ENCODE data around the gene ACSL1. TPM values are rescaled to one million over a fixed set of nuclear protein-coding genes. Genes with fewer than 3 reads are reported as not detected.

ACSL1 gene
- total RNA-seq, 1 experiment from 2014 or later = 56.3 TPM

DNA sequence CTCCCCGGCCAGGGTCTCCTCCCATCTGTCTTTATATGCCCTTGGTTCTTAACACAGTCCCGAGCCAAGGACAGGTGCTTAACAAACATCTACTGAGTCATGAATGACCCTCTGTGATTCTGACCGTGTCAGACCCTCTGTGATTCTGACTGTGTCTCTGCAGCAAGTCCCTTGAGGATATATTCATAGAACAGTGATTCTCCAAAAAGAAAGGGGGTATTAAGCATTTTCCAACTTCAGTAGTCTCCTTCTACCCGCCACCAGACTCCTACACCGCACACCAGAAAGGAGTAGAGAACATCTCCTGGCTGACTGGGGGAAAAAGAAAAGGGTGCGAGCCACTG lies 13.6 kb downstream of the ACSL1 start:
- no peak for DNase-seq (ENCODE audit: low spot score)

DNA sequence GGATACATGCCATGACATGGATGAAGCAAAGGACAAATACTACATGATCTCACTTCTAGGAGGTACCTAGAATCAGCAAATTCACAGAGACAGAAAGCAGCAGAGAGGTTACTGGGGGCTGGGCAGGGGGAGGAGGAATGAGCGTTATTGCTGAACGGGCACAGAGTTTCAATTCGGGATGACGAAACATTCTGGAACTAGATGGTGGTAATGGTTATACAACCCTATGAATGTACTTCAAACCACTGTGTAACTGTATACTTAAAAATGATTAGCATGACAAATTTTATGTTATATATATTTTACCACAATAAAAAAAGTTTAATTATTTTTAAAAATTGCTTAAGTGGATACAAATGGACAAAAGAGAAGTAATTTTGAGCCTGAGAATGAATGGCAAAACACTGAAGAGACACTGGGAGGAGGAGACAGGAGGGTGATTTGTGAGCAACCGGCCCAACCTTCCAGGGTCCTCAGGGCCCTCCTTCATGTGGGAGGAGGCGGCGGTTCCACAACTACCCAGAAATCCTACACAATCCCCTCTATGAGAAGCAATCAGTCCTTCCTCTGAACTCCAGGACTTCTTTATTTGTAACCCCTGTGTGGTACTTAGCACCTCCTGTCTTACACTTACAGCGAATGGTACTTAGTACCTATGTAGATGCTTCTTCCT lies 14.1 kb downstream of the ACSL1 start:
- no peak for DNase-seq (ENCODE audit: low spot score)

DNA sequence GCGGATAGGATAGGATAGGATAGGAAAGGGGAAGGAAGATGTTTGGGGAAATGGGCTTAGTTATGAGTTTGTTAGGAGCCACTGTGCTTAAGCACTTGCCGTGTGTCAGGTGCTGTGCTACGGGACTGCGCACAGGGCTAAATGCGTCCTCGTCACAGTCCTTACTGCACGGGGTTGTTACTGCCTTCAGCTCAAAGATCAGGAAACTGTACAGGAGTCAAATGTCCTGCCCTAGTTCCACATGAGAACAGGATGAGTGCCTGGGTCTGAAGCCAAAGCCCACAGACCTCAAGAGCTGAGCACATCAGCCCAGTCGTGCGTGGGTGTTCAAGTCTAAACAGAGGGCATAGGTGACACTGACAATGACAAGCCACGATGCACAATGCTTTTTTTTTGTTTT lies 15.0 kb downstream of the ACSL1 start:
- no peak for DNase-seq (ENCODE audit: low spot score)

DNA sequence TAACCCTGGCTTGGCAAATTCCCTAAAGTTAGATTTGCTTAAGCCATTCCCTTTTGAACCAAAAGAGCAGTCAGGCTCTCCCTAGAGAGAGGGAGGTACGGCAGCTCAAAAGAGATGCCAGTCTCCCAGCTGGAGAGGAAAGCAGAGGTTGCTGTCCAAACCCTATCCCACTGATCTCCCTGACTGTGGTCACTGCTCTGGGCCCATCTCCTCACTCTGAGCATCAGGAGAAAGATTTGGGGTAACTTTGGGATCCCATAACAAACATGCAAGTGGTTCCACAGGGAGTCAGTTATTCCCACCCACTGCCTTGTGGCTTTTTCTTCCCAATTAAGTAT lies 17.1 kb downstream of the ACSL1 start:
- no peak for DNase-seq (ENCODE audit: low spot score)

DNA sequence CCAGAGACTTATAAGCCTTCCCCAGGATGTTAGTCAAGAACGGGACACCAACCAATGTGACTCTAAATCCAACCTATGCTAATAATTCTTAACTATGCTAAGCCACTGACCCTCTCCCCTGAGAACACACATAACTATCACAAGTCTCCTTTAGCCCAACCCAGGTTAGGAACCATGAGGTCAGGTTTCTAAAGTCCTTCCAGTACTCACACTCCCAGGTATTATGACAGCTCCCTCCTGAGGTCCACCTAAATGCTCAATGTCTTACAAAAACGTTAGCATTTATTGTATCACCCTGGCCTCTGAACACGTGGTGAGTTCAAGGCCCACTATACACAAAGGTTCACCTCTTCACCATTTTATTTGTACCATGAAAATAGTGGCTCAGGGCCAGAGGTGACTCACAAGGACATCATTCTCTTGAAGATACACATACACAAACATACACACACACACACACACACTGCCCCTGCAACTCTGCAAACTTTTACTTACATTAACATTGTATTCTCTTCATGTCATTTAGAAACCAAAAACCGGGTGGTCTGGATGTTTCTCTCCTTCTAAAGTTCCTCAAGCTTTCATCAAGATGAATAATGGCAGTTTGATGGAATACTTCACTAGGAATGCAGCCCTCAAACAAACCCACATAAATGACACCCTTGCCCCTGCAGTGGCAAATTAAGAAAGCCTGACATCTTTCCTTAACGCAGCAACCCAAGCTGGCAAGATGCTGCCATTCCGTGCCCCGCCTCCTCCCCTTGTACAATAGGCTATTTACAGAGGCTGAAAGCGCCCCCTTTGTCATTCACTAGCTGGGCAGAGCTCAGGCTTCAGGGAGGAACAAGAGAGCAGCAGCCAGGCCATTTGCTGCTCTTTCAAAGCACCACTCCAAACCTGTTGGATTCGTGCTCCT lies 17.7 kb downstream of the ACSL1 start:
- peak; percentile 55 for DNase-seq (ENCODE audit: low spot score)

- no peak for DNase-seq (ENCODE audit: low spot score)
Measured at GRCh38 chr4:184807256-184807655, 18.5 kb downstream of the ACSL1 start.

GRCh38 chr4:184806711-184807110 lies 19.1 kb downstream of the ACSL1 start:
- no peak for DNase-seq (ENCODE audit: low spot score)

GRCh38 chr4:184806229-184806550 lies 19.6 kb downstream of the ACSL1 start:
- no peak for DNase-seq (ENCODE audit: low spot score)

GRCh38 chr4:184805462-184806228 lies 20.1 kb downstream of the ACSL1 start:
- DNase-seq (ENCODE audit: low spot score) = peak; percentile 62

GRCh38 chr4:184804621-184805020 lies 21.1 kb downstream of the ACSL1 start:
- no peak for DNase-seq (ENCODE audit: low spot score)

DNA sequence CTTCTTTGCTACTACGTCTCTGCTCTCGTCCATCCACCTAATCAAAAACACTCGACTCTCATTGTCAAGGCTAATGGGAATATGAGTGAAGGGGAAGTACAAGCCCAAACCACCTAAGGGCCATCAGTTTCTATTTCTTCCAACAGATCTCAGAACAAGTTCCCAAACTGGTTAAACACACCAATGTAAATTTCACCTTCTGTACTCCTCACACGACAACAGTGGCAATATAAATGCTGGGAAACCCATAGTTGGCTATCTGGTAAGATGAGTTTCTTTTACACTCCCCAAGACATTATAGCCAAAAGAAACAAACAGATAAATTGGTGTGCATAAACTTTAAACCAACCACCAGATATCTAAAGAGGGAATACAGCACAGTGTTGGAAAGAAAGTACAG lies 21.9 kb downstream of the ACSL1 start:
- DNase-seq (ENCODE audit: low spot score) = no peak

DNA sequence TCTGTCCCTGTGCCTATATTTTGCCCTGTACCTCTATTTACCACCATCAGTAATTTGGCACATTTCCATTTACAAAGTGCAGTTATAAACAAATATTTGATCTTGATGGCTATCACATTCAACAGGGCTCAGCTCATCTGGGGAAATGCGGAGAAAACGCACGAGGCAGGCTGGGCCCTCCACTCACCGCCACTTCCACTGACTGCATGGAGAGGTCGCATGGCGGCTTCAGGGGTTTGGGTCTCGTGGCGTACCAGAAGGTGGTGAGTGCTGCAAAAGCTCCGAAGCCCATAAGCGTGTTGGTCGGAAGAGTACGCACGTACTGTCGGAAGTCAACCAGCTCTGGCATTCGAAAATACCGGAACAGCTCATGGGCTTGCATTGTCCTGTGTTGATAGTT lies 22.6 kb downstream of the ACSL1 start:
- DNase-seq (ENCODE audit: low spot score) = no peak

- no peak for DNase-seq (ENCODE audit: low spot score)
Measured at GRCh38 chr4:184802697-184803015, 23.1 kb downstream of the ACSL1 start.

DNA sequence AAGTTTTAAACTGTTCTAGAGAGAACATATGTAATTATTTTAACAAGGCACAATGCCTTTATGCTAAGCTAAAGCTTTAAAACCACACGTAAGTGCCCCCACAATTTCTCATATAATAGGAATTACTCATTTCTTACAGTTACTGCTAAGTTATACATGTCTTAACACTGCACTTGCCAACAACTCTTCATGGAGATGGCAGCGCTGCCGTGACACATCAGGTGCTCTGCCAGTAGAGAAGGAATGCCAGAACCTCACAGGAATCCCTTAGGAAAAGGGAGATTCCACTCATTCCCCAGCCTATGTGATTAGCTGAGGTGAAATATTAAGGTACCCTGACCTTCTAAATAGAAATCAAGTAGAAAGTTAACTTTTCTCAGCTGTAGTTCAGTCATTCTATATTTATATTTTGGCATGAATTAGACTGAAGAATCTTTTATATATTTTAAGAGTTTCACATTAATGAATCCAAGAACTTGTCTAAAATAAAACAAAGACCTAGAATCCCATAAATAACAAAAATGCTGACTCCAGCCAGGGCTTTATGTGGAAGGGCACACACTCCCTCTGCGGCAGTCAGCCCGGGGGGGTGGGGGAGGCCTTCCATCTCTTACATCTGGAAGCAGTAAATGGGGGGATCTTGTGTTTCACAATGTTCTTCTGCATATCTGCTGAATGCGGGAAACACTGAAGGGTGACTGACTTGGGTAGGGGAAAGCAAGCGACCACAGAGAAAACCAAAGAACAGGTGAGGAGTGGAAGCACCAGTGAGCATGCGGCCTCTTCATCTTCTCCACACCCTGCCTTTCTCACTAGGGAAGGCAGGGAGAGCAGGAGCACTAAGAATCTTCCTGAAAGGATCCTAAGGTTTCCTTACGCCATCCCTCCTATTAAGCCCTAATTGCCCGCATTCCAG lies 23.7 kb downstream of the ACSL1 start:
- DNase-seq (ENCODE audit: low spot score) = no peak

DNA sequence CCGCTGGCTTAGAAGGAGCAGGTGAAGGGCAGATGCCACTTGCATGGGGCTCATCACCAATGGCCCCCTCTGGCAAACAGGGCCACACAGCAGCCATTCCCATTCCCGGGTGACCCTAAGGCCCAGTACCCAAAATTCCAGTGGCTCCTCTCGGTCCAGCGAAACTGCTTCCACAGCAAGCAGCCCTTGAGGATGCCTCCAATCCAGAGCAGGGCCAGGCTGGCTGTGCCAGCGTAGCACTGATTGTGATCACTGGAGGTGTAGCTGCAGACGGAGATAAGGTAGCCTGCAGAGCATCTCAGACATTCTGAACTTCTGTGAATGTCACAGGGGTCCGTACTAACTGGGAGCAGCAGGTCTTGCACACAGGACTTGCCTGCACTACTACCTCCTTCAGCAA lies 27.3 kb downstream of the ACSL1 start:
- no peak for DNase-seq (ENCODE audit: low spot score)

DNA sequence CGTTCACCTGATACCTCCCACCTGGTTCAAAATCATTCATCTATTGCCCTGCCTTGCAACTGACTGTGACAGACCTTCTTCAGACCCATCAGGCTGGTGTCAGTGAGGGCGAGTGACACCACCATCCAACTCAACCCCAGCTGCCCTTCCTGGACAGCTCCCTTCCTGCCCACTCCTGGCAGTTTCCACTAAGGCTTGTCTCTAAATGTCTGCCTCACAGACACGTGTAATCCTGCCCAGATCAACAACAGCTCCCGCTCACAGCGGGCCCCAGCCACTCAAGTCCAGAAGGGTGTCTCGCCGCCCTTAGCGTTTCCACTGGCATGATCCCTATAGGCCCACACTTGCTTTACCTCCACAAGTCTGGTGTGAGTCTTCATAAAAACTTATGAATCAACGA lies 28.9 kb downstream of the ACSL1 start:
- DNase-seq (ENCODE audit: low spot score) = no peak

DNA sequence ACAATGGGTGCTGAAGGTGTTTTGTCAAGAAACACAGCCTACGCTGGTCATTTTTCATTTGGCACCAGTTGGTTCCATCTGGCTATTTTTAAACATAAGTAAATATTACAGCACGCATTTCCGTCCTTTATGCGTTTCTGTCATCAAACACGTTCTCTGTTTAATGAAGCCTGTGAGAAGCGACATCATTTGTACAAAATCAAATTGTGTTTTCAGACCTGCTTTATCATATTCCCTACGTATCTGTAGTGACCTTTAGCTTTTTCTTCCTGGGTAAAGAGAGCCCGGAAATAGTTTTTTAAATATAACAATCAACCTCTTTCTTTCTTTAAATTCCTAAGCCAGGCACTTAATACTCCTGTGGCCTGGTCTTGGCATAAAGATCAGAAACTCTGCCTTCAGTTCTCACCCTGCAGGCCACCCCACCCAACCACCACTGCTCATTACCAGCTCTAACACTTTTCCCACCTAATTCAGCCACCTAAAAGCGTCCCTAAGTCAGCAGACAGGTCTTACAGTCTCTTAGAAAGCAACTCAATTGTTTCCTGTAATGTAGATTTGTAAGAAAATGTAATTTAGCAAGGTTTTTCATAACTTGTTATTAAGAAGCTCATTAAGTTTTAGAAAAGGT lies 30.4 kb downstream of the ACSL1 start:
- no peak for DNase-seq (ENCODE audit: low spot score)

DNA sequence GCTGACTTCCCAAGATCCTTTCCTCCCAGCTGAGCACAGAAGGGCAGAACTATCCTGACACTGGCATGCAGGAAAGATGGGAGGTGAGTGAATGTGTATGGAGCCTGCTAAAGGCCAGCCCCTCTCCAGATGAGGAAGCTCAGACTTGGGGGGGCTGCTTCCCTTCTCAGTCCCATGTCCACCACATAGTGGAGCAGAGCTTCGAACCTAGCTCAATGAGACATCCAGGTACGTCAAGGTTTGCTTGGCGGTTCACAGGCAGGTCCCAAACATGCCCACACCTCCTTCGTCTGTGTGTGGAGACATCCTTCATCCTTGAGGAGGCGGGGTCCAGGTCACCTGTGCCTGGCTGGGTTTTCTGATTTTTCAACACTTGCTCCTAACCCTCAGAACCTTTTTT lies 31.3 kb downstream of the ACSL1 start:
- no peak for DNase-seq (ENCODE audit: low spot score)

DNA sequence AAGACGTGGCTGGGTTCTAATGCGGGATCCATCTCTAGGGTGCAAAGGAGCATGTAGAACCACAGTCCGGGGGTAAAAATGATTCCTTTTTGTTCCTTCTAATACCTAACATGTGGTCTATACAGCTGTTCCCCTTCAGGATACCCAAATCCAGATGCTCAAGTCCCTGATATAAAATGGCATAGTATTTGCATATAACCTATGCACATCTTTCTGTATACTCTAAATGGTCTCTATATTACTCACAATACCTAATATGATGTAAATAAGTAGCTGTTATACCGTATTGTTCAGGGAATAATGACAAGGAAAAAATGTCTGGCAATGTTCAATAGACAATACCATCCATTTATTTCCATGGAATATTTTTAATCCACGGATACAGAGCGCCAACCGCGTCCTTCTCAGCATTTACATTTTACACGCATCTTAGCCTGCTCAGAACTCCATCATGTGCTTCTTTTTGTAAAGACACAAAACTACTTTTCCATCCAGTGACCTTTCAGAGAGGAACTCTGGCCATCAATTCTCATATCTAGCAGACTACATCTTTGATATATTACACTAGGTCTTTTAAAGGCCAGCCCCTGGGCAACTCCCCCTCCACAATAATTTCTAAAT lies 31.9 kb downstream of the ACSL1 start:
- DNase-seq (ENCODE audit: low spot score) = no peak

DNA sequence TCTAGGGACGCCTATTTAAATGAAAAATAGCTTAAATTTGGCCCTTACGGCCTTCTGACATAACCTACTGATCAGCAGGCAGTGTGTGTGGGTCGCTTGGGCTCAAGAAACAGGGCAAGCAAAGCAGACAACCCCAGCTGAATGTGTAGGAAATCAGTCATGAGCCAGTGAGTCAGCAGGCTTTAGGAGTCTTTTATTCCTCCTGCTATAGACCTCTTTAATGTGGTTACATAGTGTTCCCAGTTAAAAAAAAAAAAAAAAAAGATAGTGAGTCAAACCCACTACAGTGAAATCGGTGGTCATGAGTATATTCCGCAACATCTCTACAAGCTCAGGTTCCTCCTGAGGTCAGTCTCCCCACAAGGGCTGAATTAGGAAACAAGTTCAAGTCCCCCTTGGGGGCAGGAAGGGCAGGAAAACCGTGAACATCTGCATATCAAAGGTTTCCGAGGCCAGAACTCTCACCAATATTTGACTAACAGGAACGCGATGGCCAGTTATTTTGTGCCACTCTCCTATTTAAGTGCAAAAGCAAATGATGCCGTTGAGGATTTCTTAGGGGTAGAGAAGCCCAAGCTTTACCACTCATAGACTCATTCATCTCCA lies 32.7 kb downstream of the ACSL1 start:
- peak; percentile 91 for DNase-seq (ENCODE audit: low spot score)

DNA sequence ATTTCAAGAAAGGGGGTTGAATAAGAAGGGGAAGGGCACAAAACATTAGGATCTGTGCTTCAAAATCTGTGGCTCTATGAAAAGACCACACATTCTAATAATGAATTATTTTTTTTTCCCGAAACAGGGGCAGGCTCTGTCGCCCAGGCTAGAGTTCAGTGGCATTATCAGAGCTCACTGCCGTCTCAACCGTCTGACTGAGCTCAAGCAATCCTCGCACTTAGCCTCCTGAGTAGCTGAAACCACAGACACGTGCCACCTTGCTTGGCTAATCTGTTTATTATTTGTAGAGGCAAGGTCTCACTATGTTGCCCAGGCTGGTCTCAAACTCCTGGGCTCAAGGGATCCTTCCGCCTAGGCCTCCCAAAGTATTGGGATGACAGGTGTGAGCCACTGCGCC lies 33.4 kb downstream of the ACSL1 start:
- DNase-seq (ENCODE audit: low spot score) = peak; percentile 37
